AG09309 (cell line): ENCODE results near the gene ZNF777.
"Not testable (repeated sequence)": the region's sequence is repeated elsewhere in the genome, so short reads cannot be mapped to it uniquely, and the experiment has no call there.

Experiments used
- DNase-seq: peaks from one replicate; pipeline ENCODE4 v3.0.0-alpha.2; 2010; ENCODE audit warnings: low read depth
- H3K4me3 ChIP-seq: 2 replicates; pipeline ENCODE4 v1.5.1; 2011; ENCODE audit warnings: mild to moderate bottlenecking, low read depth, low read length, moderate library complexity; ENCODE audit not compliant: control insufficient read depth
- TF ChIP-seq, protein P1 (sequence below): IDR thresholded peaks from 2 replicates; pipeline ENCODE4 v1.5.1; 2011; ENCODE audit warnings: mild to moderate bottlenecking, low read depth, low read length, inconsistent platforms; ENCODE audit not compliant: insufficient read depth, control insufficient read depth; ENCODE audit errors: missing control alignments

Gene ZNF777

GRCh38 chr7:149454006-149454405 is 6.9 kb downstream of the ZNF777 start:
- TF ChIP-seq, protein P1, sequence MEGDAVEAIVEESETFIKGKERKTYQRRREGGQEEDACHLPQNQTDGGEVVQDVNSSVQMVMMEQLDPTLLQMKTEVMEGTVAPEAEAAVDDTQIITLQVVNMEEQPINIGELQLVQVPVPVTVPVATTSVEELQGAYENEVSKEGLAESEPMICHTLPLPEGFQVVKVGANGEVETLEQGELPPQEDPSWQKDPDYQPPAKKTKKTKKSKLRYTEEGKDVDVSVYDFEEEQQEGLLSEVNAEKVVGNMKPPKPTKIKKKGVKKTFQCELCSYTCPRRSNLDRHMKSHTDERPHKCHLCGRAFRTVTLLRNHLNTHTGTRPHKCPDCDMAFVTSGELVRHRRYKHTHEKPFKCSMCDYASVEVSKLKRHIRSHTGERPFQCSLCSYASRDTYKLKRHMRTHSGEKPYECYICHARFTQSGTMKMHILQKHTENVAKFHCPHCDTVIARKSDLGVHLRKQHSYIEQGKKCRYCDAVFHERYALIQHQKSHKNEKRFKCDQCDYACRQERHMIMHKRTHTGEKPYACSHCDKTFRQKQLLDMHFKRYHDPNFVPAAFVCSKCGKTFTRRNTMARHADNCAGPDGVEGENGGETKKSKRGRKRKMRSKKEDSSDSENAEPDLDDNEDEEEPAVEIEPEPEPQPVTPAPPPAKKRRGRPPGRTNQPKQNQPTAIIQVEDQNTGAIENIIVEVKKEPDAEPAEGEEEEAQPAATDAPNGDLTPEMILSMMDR, result no peak

DNA sequence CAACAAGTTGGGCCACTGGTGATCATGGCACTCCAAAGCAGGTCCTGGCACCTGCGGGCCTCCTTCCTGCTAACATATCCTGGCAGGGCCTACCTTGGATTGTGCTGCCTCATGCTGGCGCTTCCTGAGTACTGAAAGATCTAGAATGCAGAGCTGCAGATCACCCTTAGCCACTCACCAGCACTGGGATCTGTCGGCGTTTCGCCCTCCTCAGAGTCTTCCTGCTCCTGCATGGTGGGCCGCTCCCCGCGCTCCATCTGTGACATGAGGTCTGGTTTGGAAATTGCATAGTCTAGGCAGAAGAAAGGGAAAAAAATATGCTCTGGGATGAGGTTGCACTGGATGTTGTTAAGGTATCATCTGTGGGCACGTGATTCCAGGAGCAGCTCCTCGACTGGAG is 10.0 kb downstream of the ZNF777 start:
- no peak overlapping the region for H3K4me3 ChIP-seq
- TF ChIP-seq, protein P1, result no peak
- DNase-seq, result no peak

More at GRCh38 chr7:149454006-149454405, 6.9 kb downstream of the ZNF777 start:
- no peak overlapping the region for H3K4me3 ChIP-seq
- no peak for DNase-seq

- no peak overlapping the region for H3K4me3 ChIP-seq
- no peak for DNase-seq
- TF ChIP-seq, protein P1, result no peak
These were observed 11.0 kb downstream of the ZNF777 start for GRCh38 chr7:149449897-149450296.

DNA sequence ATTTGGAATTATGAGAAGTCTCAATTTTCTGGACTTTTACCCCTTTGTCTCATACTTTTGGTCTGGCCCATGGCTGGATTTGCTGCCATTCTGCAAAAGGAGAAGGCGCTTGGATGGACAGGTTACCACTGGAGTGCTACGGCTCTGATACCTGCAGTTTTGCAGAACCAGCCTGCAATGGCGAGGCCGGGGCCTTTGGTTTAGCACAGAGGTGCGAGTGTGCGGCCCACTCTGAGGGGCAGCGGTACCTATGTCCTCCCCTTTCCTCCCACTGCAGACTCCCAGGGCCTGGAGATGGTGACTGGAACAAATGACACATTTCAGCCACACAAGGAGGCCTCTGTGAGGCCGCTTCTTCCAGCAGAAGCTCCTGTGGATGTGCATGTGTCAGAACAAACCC is 11.9 kb downstream of the ZNF777 start:
- H3K4me3 ChIP-seq, result no peak overlapping the region
- no peak for DNase-seq
- TF ChIP-seq, protein P1, result no peak

DNA sequence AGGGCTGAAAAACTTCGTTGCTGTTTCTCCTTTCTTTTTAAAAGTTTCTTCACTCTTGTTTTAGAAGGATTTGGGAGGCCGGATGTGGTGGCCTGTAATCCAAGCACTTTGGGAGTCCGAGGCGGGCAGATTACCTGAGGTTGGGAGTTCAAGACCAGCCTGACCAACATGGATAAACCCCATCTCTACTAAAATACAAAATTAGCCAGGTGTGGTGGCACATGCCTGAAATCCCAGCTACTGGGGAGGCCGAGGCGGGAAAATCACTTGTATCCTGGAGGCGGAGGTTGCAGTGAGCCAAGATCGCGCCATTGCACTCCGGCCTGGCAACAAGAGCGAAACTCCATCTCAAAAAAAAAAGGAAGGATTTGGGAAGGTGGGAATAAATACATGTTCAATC is 14.8 kb downstream of the ZNF777 start:
- not testable (repeated sequence) for DNase-seq, H3K4me3 ChIP-seq

- TF ChIP-seq, protein P1, result no peak
- no peak overlapping the region for H3K4me3 ChIP-seq
- DNase-seq, result no peak
These were observed 16.6 kb downstream of the ZNF777 start for GRCh38 chr7:149444287-149444686.

GRCh38 chr7:149443523-149443922 is 17.3 kb downstream of the ZNF777 start:
- DNase-seq, result no peak
- TF ChIP-seq, protein P1, result no peak
- no peak overlapping the region for H3K4me3 ChIP-seq
